ENCODE measurements around the gene ZNF730.
"Not testable (repeated sequence)": the region's sequence is repeated elsewhere in the genome, so short reads cannot be mapped to it uniquely, and the experiment has no call there.

Gene ZNF730

GRCh38 chr19:23116802-23117571, at the start of gene ZNF730:
Gene ZNF730, plus strand, starts transcription at chr19:23117025. Its CDS starts 149 bp downstream, at chr19:23117174.
- Mint-ChIP-seq H3K4me1 (peaks cover 2 to 4% of the 10 kb centered on the region in 2 donors), H3K27me3 (no peaks in the 10 kb centered on the region), H3K27ac (peak within 1 kb of the TSS; percentile 94), H3K4me3 (peak within 1 kb of the TSS; percentile 93 to 96), H3K36me3 (peaks cover 6 to 7% of the 10 kb centered on the region in 2 donors), H3K9me3 (peaks cover 0 to 2% of the 10 kb centered on the region in 2 donors)
- peak; percentile 93 to 94 for ATAC-seq (replicated peaks)
- peak; percentile 50 for DNase-seq

GRCh38 chr19:23070353-23071146, 46.3 kb upstream of the ZNF730 start:
- ATAC-seq (replicated peaks) (peak; percentile 33 to 48), DNase-seq (peak; percentile 8)
- H3K27me3 Mint-ChIP-seq: peaks cover 44 to 56% of the 10 kb centered on the region in 2 donors
- peaks cover 4 to 7% of the 10 kb centered on the region in 2 donors for H3K36me3 Mint-ChIP-seq
- peaks cover 9 to 18% of the 10 kb centered on the region in 2 donors for H3K9me3 Mint-ChIP-seq
- H3K27ac Mint-ChIP-seq: no peak overlapping the region
- H3K4me3 Mint-ChIP-seq: peak overlapping the region; percentile 29 to 70
- H3K4me1 Mint-ChIP-seq: peaks cover 9 to 15% of the 10 kb centered on the region in 2 donors

GRCh38 chr19:23071147-23071511, 45.7 kb upstream of the ZNF730 start:
- Mint-ChIP-seq H3K4me1 (peaks cover 9 to 20% of the 10 kb centered on the region in 2 donors), H3K4me3 (peak overlapping the region; percentile 76 to 78), H3K9me3 (peaks cover 9 to 18% of the 10 kb centered on the region in 2 donors), H3K36me3 (peaks cover 4 to 7% of the 10 kb centered on the region in 2 donors), H3K27ac (no peak overlapping the region), H3K27me3 (peaks cover 47 to 62% of the 10 kb centered on the region in 2 donors)
- ATAC-seq (replicated peaks): peak; percentile 77 to 82
- DNase-seq: peak; percentile 43

GRCh38 chr19:23075031-23075733, 41.6 kb upstream of the ZNF730 start:
- H3K36me3 Mint-ChIP-seq: peaks cover 7 to 8% of the 10 kb centered on the region in 2 donors
- H3K4me3 Mint-ChIP-seq: peak overlapping the region; percentile 87 to 88
- H3K4me1 Mint-ChIP-seq: peaks cover 11 to 22% of the 10 kb centered on the region in 2 donors
- peaks cover 33 to 55% of the 10 kb centered on the region in 2 donors for H3K27me3 Mint-ChIP-seq
- peak overlapping the region; percentile 42 for H3K27ac Mint-ChIP-seq
- H3K9me3 Mint-ChIP-seq: peaks cover 4 to 14% of the 10 kb centered on the region in 2 donors
- DNase-seq: peak; percentile 23
- peak; percentile 71 to 73 for ATAC-seq (replicated peaks)

GRCh38 chr19:23077776-23078175, 39.0 kb upstream of the ZNF730 start:
- H3K36me3 Mint-ChIP-seq; H3K4me1 Mint-ChIP-seq; ATAC-seq (replicated peaks); H3K27ac Mint-ChIP-seq; H3K4me3 Mint-ChIP-seq; DNase-seq; H3K9me3 Mint-ChIP-seq: not testable (repeated sequence)
- H3K27me3 Mint-ChIP-seq: peaks cover 14 to 32% of the 10 kb centered on the region in 2 donors

- Mint-ChIP-seq H3K36me3 (peaks cover 26 to 43% of the 10 kb centered on the region in 2 donors), H3K27me3 (no peaks in the 10 kb centered on the region), H3K4me1 (no peaks in the 10 kb centered on the region), H3K9me3 (peaks cover 21 to 23% of the 10 kb centered on the region in 2 donors), H3K27ac (no peak overlapping the region), H3K4me3 (no peak overlapping the region)
- no peak for ATAC-seq (replicated peaks)
- DNase-seq: no peak
Observed at GRCh38 chr19:23093832-23094231, 23.0 kb upstream of the ZNF730 start.

GRCh38 chr19:23095418-23095817, 21.4 kb upstream of the ZNF730 start:
- H3K9me3 Mint-ChIP-seq: peaks cover 11 to 21% of the 10 kb centered on the region in 2 donors

GRCh38 chr19:23098286-23098685, 18.5 kb upstream of the ZNF730 start:
- ATAC-seq (replicated peaks): no peak
- Mint-ChIP-seq H3K4me3 (no peak overlapping the region), H3K36me3 (peaks cover 26 to 29% of the 10 kb centered on the region in 2 donors), H3K27me3 (no peaks in the 10 kb centered on the region), H3K4me1 (no peaks in the 10 kb centered on the region), H3K9me3 (peaks cover 3 to 10% of the 10 kb centered on the region in 2 donors), H3K27ac (no peak overlapping the region)
- no peak for DNase-seq

More at GRCh38 chr19:23095418-23095817, 21.4 kb upstream of the ZNF730 start:
- DNase-seq (no peak), ATAC-seq (replicated peaks) (no peak)
- no peaks in the 10 kb centered on the region for H3K4me1 Mint-ChIP-seq
- no peak overlapping the region for H3K27ac Mint-ChIP-seq
- H3K36me3 Mint-ChIP-seq: peaks cover 23 to 36% of the 10 kb centered on the region in 2 donors
- H3K27me3 Mint-ChIP-seq: no peaks in the 10 kb centered on the region
- H3K4me3 Mint-ChIP-seq: no peak overlapping the region

- no peaks in the 10 kb centered on the region for H3K27me3 Mint-ChIP-seq
- H3K4me3 Mint-ChIP-seq: no peak overlapping the region
- DNase-seq: no peak
- peak; percentile 36 to 39 for ATAC-seq (replicated peaks)
- H3K9me3 Mint-ChIP-seq: peaks cover 3 to 8% of the 10 kb centered on the region in 2 donors
- H3K36me3 Mint-ChIP-seq: peaks cover 26 to 29% of the 10 kb centered on the region in 2 donors
- H3K27ac Mint-ChIP-seq: no peak overlapping the region
- no peaks in the 10 kb centered on the region for H3K4me1 Mint-ChIP-seq
Observed at GRCh38 chr19:23098988-23099387, 17.8 kb upstream of the ZNF730 start.

GRCh38 chr19:23099966-23100365, 16.9 kb upstream of the ZNF730 start:
- Mint-ChIP-seq H3K4me1 (no peaks in the 10 kb centered on the region), H3K36me3 (peaks cover 21 to 26% of the 10 kb centered on the region in 2 donors), H3K9me3 (peaks cover 3 to 5% of the 10 kb centered on the region in 2 donors), H3K4me3 (no peak overlapping the region), H3K27me3 (no peaks in the 10 kb centered on the region), H3K27ac (no peak overlapping the region)
- no peak for ATAC-seq (replicated peaks)
- no peak for DNase-seq

- no peak for DNase-seq
- H3K27me3 Mint-ChIP-seq: no peaks in the 10 kb centered on the region
- H3K4me3 Mint-ChIP-seq: no peak overlapping the region
- H3K36me3 Mint-ChIP-seq: peaks cover 10 to 14% of the 10 kb centered on the region in 2 donors
- peak overlapping the region; percentile 31 for H3K27ac Mint-ChIP-seq
- H3K9me3 Mint-ChIP-seq: peaks cover 0 to 3% of the 10 kb centered on the region in 2 donors
- no peaks in the 10 kb centered on the region for H3K4me1 Mint-ChIP-seq
- no peak for ATAC-seq (replicated peaks)
Observed at GRCh38 chr19:23101241-23101640, 15.6 kb upstream of the ZNF730 start.

- Mint-ChIP-seq H3K27ac (no peak overlapping the region), H3K4me3 (no peak overlapping the region), H3K4me1 (peaks cover 2 to 4% of the 10 kb centered on the region in 2 donors), H3K36me3 (peaks cover 7 to 9% of the 10 kb centered on the region in 2 donors), H3K9me3 (peaks cover 0 to 2% of the 10 kb centered on the region in 2 donors), H3K27me3 (no peaks in the 10 kb centered on the region)
- no peak for ATAC-seq (replicated peaks)
- no peak for DNase-seq
Observed at GRCh38 chr19:23118400-23118799, 1.6 kb downstream of the ZNF730 start.

- not testable (repeated sequence) for DNase-seq; ATAC-seq (replicated peaks); H3K27me3 Mint-ChIP-seq; H3K4me1 Mint-ChIP-seq; H3K9me3 Mint-ChIP-seq; H3K27ac Mint-ChIP-seq; H3K4me3 Mint-ChIP-seq; H3K36me3 Mint-ChIP-seq
Observed at GRCh38 chr19:23134211-23134610, 17.4 kb downstream of the ZNF730 start.
